Measurements from ENCODE around the gene FBXO48.
"Not testable (repeated sequence)": the region's sequence is repeated elsewhere in the genome, so short reads cannot be mapped to it uniquely, and the experiment has no call there.

The FBXO48 gene

DNA sequence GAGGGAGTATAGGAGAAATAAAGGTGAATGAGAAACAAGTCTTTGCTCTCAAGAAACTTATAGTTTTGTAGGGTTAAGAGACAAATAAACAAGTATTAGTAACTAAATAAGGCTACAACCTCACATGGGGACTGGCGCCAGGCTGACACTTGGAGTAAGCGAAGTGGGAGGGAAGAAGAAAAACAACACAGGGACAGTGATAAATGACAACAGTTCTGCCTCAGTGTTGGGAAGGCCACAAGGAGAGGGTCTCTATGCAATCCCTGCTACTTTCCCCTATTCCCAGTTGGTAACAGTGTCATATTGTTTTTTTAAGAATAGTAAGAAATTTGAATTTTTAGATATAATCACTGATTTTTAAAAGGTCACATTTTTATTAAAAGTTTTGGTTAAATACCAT, 4.3 kb upstream of the FBXO48 start:
- DNase-seq (ENCODE audit: low read depth in 2 of 2), result no peak

DNA sequence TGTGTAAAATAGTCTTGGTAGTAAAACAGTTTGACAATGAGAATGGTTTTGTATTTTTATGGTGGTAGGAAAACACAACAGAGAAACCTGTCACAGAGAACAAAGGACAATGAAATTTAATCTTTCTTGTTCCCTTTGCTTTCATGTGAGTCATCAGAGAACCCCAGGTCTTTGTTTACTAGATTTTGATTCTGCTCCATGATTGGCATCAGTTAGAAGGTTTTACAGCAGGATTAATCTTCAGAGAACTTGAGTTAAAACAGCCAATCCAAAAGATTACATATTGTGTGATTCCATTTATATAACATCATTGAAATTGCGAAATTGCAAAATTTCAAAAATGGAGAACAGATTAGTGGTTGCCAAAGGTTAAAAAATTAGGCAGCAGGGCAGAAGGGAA, 2.8 kb upstream of the FBXO48 start:
- DNase-seq (ENCODE audit: low read depth in 2 of 2), result no peak

DNA sequence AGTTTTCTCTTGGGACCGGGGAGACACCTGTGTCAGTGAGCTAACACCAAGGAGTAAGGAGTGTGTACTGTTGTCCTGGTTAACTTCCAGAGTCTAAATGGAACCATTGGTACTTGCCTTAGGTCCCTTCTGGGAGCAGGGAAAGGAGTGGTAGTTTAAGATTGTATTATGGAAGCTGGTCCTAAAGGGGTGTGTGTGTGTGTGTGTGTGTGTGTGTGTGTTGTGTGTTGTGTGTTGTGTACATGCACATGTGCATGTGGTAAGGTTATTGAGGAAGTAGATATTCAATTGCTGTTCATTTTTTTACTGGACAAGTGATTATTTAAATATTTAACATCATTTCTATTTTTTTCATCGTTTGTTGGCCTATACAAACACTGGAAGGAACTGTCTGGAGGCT, 1.7 kb upstream of the FBXO48 start:
- DNase-seq (ENCODE audit: low read depth in 2 of 2), result no peak

DNA sequence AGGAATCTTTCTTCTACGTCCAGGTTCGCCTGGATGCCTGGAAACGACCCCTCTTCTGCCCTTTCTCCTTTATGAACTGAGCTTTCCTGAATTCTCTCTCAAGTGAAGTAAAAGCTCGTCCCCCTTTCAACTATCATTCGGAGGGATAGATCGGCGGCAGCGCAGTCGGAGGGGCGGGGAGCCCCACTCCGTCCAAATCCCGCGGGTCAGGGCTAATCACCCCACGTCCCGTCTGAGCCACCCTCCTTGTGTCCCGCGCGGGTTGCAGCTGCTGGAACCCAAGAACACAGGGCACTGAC, 367 bp downstream of the FBXO48 start:
- DNase-seq (ENCODE audit: low read depth in 2 of 2), result no peak

DNA sequence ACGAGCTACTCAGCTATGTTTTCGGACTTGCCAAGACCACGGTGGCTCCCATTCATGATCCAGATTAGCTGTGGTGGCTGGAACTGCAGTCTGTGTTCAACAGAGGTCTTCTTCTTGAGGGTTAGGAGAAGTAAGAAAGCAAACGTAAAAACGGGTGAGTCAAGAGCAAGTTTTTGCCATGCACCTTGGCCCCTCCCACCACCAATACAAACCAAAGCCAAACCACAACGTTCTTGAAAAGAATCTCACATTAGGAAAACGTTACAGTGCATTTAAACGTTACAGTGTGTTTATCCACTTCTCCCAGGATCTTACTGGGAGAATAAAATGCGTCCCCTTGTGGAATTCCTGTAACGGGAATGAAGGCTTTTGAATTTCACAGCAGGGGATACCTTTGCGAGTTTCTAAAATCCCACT, 725 bp downstream of the FBXO48 start:
- peak; percentile 25 to 50 for DNase-seq (ENCODE audit: low read depth in 2 of 2)

DNA sequence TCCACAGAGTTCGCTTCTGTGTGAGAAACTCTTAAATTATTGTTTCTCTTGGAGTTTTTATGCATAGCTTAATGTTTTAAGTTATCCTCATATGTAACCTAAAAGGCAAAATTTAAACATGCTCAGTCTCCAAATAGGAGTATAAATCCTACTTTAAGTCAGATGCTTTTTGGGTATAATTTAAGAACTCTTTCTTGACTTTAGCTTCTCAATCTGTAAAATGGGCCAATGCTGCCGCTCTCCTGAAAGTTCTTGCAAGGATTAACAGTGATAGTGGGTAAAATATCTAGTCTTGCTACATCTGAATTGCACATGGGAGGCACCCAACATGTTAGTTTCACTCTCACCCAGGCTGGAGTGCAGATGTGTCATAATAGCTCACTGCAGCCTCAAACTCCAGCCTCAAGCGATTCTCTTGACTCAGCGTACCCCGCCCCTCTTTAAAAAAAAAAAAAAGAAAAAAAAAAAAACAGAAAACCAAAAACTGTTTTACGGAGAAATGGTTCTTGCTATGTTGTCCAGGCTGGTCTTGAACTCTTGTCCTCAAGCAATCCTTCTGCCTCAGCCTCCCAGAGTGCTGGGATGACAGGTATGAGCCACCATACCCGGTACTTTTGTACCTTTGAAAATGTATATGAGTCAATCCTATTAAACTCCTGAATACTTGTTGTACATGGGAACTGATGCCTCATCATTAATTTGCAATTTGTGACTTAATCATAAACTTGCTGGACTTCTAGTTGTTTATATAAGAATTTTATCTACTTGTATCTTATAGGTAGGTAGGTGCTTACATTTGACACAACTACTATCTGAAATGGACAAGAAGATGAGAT, 1.8 kb downstream of the FBXO48 start:
- DNase-seq (ENCODE audit: low read depth in 2 of 2), result peak; percentile 26 to 29

DNA sequence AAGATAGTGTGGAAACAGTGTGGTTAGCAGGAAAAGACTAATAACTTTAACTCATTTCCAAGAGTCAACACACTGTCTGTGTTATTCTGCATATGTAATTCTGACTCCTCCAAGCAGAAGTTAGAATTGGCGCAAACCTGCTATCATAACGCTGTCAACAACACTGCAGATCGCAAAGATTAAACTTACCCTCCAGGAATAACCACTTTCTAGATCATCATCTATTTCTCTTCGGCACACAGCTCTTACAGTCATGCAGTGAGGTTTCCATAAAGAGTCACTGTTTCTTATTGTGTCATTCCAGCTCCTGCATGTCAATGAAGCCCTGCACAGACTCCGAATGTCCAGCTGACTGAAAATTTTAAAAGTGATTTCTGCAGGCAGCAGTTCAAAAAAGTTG, 2.4 kb downstream of the FBXO48 start:
- no peak for DNase-seq (ENCODE audit: low read depth in 2 of 2)

DNA sequence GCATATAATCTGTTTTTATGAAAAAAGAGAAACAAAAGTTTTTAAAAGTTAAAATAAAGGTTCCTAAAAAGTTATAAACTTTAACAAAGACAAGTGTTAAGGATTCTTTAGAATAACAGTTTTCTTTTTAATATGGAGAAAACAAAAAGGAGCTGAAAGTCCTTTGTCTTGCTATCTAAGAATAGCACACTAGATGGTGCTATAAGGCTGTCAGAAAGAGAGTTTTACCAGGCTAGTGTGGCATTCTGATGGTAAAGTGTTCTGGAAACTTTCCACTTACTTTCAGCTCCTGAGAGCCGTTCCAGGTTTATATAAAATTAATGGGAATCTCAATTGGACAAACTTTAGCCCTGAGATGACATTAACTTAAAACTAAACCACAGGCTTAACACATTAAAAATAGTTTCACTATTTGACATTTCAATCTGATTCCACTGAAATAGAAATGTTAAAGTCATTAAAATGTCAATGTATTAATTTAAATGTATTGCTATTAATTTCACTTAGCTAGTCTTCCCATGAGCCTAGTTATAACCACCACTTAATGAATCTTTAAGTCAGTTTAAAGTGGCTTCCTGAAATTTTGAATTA, 3.7 kb downstream of the FBXO48 start:
- DNase-seq (ENCODE audit: low read depth in 2 of 2), result no peak

DNA sequence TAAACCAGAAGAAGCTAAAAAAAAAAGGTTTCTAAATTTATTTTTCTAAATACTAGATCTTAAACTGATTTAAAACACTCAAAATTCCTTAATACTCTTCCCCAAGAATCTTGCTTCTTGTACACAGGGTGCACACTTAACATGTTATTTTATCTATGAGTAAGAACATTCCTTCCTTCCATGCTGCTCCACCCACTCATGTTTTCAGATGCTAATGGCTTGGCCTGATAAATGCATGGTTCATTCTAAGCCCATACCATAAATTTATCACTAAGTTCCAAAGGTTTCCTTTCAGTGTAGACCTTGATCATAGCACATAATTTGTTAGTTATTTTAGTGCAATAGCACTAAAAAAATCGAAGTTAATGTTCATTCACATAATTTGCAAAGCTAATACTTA, 8.1 kb downstream of the FBXO48 start:
- DNase-seq (ENCODE audit: low read depth in 2 of 2), result no peak

DNA sequence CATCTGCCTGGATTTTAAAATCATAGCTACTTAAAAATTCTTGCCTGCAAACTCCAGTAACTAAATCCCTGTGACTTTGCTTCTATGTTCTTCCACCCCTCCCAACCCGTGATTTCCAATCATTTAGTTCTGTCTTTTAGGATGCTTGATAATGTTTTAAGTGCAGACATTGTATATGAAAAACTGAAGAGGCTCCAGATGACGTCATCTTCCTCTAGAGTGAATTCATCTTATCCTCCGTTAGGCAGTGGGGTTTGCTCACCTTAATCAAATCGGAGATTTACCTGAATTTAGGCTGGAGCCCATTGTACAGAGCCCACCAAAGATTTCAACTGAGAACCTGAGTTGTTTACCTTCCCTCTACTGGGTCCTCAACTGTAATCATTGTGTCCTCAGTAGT, 10.9 kb downstream of the FBXO48 start:
- no peak for DNase-seq (ENCODE audit: low read depth in 2 of 2)

DNA sequence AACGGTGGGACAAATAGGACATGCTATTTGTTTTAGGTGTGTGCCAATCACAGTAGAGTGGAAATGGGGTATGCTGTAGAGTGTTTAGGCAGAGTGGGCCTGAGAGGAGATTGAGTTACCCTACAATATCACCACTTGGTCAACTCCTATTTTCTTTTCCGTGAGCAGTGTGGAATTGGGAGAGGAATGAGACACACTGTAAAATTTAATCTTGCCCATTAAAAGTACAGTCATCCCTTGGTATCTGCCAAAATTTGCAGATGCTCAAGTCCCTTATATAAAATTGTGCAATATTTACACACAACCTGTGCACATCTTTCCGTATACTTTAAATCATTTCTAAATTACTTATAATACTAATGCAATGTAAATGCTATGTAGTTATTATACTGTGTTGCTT, 12.4 kb downstream of the FBXO48 start:
- DNase-seq (ENCODE audit: low read depth in 2 of 2), result no peak

DNA sequence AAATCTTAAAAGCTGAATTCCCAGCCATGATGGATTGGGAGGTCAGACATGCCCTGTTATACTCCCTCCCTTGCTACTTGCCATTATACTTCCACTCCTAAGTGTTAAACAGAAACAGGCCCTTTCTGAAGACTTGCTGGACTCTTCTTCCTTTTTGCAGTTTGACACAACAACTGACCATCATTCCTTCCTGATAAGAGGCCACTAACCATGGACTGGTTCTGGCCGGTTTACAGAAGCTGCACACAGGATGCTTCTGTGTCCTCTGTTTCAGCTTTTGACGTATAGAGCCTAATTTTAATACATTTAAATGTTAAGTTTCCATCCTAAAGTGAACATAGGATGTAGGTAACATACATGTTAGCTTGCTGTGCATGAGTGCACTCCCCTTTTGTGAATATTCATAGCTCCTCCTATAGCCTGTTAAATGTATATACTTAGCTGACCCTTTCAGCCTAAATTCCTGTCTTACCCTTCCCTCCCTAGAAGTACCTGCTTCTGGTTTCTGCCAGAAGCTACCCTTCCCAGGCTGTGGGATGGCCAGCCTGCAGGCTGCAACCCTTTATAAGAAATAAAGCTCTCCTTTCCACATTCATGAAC, 13.2 kb downstream of the FBXO48 start:
- DNase-seq (ENCODE audit: low read depth in 2 of 2), result no peak

DNA sequence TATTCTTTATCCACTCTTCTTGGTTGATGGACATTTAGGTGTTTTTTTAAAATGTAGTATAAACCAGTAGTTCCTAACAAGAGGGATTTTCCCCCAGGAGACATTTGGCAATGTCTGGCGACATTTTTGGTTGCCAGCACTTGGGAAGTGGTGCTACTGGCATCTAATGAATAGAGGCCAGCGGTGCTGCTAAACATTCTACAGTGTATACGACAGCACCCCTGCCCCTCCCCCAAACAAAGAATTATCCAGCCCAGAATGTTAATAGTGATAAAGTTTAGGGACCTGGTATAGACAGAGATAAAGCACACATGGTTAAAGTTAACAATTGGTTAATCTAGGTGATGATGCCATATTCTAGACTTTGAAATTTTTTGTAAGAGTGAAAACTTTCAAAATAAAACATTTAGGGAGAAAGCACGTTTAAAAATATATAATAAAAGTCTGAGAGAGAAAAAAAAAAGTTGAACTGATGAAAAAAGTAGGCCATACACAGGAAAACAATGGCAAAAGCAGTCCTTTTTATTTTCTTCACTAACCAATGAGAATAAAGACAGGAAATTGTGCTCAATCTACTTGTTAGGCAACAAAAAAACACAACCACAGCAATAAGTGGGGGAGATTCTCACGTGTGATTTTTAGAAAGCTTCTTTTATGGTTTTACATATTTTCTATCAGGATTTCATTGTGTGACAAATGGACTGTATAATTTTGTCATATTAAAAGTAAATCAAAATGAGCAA, 14.8 kb downstream of the FBXO48 start:
- DNase-seq (ENCODE audit: low read depth in 2 of 2), result no peak

DNA sequence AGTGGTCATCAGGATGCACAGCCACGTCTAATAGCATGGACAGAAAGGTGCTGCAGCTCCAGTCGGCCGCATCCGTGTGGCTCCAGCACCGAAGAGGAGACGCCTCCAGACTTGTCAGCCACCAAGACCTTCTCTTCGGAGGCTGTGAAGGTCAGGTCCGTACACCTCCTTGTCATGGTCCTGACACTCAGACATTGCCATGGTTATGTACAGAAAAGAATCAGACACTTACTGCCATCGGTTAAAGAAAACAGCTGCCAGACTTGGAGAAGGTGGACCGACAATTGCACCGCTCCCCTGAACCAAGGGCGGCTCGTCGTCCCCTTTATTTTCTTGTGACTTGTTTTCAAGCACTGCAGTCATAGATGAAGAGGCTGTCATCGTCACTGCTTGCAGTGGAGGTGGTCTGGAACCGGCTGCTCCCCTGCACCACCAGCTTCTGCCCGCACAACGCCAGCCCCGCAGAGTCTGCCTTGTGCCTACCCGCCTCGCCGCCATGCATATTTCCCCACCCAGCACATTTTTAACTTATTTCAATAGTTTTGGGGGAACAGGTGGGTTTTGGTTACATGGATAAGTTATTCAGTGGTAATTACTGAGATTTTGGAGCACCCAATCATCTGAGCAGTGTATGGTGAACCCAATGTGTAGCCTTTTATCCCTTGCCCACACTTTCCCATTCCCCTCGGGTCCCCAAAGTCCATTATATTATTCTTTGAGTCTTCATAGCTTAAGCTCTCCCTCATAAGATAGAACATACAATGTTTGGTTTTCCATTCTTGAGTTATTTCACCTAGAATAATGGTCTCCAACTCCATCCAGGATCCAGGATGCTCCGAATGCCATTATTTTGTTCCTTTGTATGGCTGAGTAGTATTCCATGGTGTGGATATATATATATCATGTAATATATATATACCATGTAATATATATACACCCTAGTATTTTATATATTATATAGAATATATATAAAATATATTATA, 18.1 kb downstream of the FBXO48 start:
- DNase-seq (ENCODE audit: low read depth in 2 of 2), result no peak

DNA sequence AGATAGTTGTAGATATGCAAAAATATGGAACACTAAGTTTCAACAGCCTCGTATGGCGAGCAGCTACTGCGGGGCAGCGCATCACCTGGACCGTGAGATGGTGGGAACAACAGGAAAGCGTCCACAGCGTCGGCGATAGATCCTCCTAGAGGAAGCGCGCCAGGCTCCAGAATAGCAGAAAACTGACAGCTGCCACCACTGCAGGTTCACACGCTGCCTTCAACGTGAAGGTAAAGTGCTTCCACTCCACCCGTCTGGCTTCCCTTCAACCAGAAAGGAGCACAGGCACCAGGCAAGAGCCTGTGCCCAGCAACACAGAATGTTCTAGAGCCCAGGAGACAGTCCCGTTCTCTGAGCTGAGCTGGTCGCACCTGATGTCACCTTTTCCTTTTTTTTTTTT, 20.0 kb downstream of the FBXO48 start:
- no peak for DNase-seq (ENCODE audit: low read depth in 2 of 2)

DNA sequence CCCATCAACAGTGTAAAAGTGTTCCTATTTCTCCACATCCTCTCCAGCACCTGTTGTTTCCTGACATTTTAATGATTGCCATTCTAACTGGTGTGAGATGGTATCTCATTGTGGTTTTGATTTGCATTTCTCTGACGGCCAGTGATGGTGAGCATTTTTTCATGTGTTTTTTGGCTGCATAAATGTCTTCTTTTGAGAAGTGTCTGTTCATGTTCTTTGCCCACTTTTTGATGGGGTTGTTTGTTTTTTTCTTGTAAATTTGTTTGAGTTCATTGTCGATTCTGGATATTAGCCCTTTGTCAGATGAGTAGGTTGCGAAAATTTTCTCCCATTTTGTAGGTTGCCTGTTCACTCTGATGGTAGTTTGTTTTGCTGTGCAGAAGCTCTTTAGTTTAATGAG, 20.7 kb downstream of the FBXO48 start:
- not testable (repeated sequence) for DNase-seq (ENCODE audit: low read depth in 2 of 2)

DNA sequence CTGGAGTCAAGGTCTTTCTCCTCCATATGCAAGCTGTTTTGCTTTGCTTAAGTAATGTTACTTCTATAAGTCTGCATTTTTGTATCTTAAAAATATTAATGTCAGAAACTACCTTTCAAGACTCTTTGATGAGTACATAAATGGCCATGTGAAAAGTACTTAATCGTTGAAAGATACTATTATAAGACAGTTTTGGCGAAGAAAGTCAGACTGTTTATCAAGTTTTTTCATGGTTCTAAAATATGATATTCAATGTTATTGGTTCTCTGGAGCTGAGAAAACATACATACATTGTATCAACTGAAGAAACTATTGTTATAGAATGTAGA, 25.1 kb downstream of the FBXO48 start:
- DNase-seq (ENCODE audit: low read depth in 2 of 2), result no peak

DNA sequence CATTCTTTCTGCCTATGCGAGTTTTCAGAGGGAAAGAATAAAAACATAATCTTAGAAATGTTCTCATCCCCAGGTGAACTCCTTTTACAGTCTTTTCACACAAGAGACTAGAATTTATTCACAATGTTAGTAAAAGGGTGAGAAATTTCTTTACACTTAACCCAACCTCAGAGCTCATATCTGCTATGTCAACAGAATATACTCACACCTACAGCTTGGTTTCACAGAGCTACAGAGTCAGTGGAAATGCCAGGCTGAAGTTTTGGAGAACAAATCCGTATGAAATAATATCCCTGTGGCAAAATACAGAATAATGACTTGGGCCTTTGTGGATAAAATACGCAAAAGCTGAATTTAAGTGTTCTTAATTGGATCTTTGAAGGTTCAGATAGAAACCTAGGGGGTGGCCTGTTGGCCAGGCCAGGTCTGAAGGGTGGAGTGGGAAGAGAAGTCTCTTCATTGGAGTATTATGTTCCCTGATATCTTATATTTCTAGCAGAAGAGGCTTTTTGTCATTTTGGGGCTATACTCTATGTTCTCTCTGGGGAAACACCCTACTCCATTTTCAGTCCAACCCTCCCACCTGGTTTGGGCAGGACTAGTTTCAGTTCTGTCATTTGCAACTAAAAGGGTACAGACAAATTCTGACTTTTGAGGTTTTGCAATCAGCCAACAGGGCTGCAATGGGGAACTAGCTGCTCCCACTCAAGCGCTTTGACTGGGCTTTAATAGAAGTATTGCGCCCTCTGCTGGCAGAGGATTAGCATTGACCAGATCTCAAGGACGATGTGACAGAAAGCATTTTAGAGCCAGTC, 25.7 kb downstream of the FBXO48 start:
- DNase-seq (ENCODE audit: low read depth in 2 of 2), result peak; percentile 64 to 75

DNA sequence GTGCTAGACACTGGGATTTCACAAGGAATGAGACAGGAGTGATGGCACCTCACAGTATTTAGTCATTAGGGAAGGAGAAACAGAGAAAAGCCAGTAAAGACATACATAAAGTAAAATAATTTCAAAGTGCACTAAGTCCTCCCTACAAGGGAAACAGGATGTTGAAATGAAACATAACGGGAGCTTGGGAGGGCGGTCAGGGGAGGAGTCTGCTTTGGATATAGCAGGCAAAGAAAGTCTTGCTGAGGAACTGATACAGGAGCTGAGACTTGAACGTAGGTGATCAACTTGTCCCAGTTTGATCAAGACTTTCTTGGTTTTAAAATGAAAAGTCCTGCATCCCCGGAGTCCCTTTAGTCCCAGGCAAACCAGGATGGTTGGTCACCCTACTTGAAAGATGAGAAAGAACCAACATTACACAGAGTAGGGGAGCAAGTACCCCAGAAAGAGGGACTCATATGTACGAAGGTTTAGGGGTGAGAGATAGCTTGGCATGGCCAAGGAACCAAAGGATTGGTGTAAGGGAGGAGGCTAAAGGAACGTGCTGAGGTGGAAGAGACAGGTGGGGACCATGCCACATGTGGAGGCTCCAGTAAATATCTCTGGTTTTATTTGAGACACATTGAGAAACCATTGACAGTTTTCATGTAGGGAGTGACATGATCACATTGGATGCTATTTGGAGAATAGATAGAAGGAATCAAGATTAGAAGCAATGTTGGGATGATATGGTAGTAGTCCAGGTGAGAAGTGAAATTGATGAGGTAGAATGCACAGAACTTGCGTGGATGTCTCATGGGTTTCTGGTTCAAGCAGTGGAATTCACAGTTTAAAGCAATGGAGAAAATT, 28.4 kb downstream of the FBXO48 start:
- no peak for DNase-seq (ENCODE audit: low read depth in 2 of 2)

DNA sequence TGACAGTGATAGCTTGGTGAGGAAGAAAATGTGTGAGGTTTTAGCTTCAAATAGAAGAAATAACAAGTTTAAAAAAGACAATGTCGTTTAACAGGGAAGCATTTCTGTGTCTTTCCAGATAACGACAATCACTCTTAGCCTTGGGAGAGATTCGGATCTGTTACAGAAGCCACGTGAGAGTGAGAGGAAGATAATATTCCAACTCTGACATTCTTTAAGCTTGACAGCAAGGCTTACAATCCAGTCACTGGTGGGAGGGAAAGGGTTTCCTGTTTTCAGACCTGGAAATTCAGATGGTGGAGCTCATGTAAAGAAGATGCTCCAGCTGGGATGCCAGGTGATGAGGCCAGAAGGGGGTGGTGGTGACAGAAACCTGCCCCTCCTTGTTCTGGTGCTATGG, 30.8 kb downstream of the FBXO48 start:
- no peak for DNase-seq (ENCODE audit: low read depth in 2 of 2)
